ENCODE measurements around the gene INTS15. TPM values are rescaled to one million over a fixed set of nuclear protein-coding genes. Genes with fewer than 3 reads are reported as not detected.

INTS15 gene
- total and polyA plus RNA-seq, 2 donors (not counting 3 experiments of a cell fraction or from before 2014, with no cell fraction given), result 35.7 to 51.6 TPM

DNA sequence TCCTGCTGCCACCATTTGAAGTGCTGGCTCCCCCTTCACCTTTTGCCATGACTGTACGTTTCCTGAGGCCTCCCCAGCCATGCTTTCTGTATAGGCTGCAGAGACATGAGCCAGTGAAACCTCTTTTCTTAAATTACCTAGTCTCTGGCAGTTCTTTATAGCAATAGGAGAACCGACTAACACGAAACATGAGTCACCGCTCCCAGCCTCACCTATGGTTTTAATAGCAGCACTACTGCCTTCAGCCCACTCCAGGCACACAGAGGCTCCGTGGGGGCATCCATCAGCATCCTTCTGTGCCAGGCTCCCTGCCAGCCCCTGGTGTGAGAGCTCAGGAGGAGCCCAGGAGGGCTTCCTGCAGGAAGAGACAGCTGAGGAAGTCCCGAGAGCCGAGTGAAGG is 41.8 kb downstream of the INTS15 start:
- POLR2A ChIA-PET, result no interaction called here
- no peak overlapping the region for H3K4me3 ChIP-seq (replicated peaks in 1 of 3; ENCODE audit: insufficient read depth in 1 of 3, low read depth in 1 of 3, low read length in 3 of 3)
- H3K36me3 ChIP-seq (ENCODE audit: control insufficient read depth in 2 of 2, extremely low read depth in 1 of 2, insufficient read depth in 2 of 2, low read length in 2 of 2), result no peaks in the 10 kb centered on the region
- no peaks in the 10 kb centered on the region for H3K9me1 ChIP-seq (replicated peaks; ENCODE audit: control insufficient read depth, extremely low read depth, insufficient read depth, low read length)
- H3K27me3 ChIP-seq (ENCODE audit: control insufficient read depth in 2 of 2, insufficient read depth in 2 of 2, low read length in 2 of 2), result no peaks in the 10 kb centered on the region
- intact Hi-C loops (cut with micrococcal nuclease) (no loop called here), dilution Hi-C loops (cut with MboI; ENCODE audit: extremely low pct_ligation_motif_present, low sequenced_read_pairs) (no loop called here)
- H3K4me2 ChIP-seq (ENCODE audit: insufficient read depth, low read length), result no peak overlapping the region
- no peaks in the 10 kb centered on the region for H3K9me3 ChIP-seq (replicated peaks; ENCODE audit: control insufficient read depth, insufficient read depth, low read length)
- DNase-seq (ENCODE audit: low read depth, low spot score) (no peak), FAIRE-seq (no peak)
- no peaks in the 10 kb centered on the region for H4K20me1 ChIP-seq (replicated peaks; ENCODE audit: control insufficient read depth, extremely low read depth, insufficient read depth, low read length)
- H3K9ac ChIP-seq (replicated peaks; ENCODE audit: extremely low read depth, insufficient read depth, low read length), result no peak overlapping the region
- H2AFZ ChIP-seq (ENCODE audit: low read depth, low read length), result no peak overlapping the region
- H3K27ac ChIP-seq (ENCODE audit: insufficient read depth, low read depth, low read length), result no peak overlapping the region
- CTCF ChIA-PET, result no interaction called here
- TF ChIP-seq JUN (IDR thresholded peaks at IDR 0.05; ENCODE audit: borderline replicate concordance, insufficient read depth, insufficient read length, low read depth) (no peak), GATA2 (IDR thresholded peaks at IDR 0.05; ENCODE audit: insufficient read depth, insufficient read length, low read depth, low read length) (no peak), POLR2AphosphoS5 (IDR thresholded peaks at IDR 0.05; ENCODE audit: insufficient read depth, low read depth, low read length) (no peak), FOS (IDR thresholded peaks at IDR 0.05; ENCODE audit: borderline replicate concordance, insufficient read depth, low read length) (no peak), POLR2A (IDR thresholded peaks at IDR 0.05; ENCODE audit: low read depth, low read length) (no peak), MYC (IDR thresholded peaks at IDR 0.05; ENCODE audit: low read depth, low read length) (no peak), EZH2 (IDR thresholded peaks at IDR 0.05; ENCODE audit: borderline replicate concordance, low read depth, low read length, severe bottlenecking) (no peak)
- TF ChIP-seq, protein P1, sequence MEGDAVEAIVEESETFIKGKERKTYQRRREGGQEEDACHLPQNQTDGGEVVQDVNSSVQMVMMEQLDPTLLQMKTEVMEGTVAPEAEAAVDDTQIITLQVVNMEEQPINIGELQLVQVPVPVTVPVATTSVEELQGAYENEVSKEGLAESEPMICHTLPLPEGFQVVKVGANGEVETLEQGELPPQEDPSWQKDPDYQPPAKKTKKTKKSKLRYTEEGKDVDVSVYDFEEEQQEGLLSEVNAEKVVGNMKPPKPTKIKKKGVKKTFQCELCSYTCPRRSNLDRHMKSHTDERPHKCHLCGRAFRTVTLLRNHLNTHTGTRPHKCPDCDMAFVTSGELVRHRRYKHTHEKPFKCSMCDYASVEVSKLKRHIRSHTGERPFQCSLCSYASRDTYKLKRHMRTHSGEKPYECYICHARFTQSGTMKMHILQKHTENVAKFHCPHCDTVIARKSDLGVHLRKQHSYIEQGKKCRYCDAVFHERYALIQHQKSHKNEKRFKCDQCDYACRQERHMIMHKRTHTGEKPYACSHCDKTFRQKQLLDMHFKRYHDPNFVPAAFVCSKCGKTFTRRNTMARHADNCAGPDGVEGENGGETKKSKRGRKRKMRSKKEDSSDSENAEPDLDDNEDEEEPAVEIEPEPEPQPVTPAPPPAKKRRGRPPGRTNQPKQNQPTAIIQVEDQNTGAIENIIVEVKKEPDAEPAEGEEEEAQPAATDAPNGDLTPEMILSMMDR (IDR thresholded peaks at IDR 0.05; ENCODE audit: extremely low read depth in 1 of 2, insufficient read depth in 1 of 2, low read depth in 1 of 2, low read length in 2 of 2), result no peak
- TF ChIP-seq, protein P2, sequence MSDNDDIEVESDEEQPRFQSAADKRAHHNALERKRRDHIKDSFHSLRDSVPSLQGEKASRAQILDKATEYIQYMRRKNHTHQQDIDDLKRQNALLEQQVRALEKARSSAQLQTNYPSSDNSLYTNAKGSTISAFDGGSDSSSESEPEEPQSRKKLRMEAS (IDR thresholded peaks at IDR 0.05; ENCODE audit: insufficient read depth, insufficient read length), result no peak
- peaks cover 3% of the 10 kb centered on the region for H3K4me1 ChIP-seq (ENCODE audit: control insufficient read depth, extremely low read depth, insufficient read depth, low read length)
- H3K79me2 ChIP-seq (ENCODE audit: control insufficient read depth, insufficient read depth, low read length), result no peaks in the 10 kb centered on the region
- no TSS peak for BruUV-seq (replicated peaks)
